SU-DHL-6 (cell line): ENCODE data around the gene OAT.

Experiments used
- H2AFZ ChIP-seq: fragments of 200-600 bp; sonication (generic); 2 replicates; pipeline ENCODE4 v1.6.1; 2014; ENCODE audit warnings: low read depth, mild to moderate bottlenecking, moderate library complexity, mixed read lengths, antibody characterized with exemption, low read length; ENCODE audit not compliant: severe bottlenecking
- H3F3A ChIP-seq: fragments of 200-600 bp; shearing (Covaris generic); 2 replicates; pipeline ENCODE4 v1.6.0; 2016; ENCODE audit warnings: antibody characterized with exemption, mild to moderate bottlenecking; ENCODE audit not compliant: insufficient read depth
- H3K27ac ChIP-seq: fragments of 200-600 bp; sonication (generic); 2 replicates; pipeline ENCODE4 v1.5.1; 2016; ENCODE audit warnings: low read depth, mild to moderate bottlenecking, low read length, moderate library complexity, mixed read lengths
- H3K27me3 ChIP-seq: fragments of 200-600 bp; sonication (generic), shearing (Covaris generic); 2 replicates; pipeline ENCODE4 v1.6.0; 2014; ENCODE audit warnings: mild to moderate bottlenecking, low read length
- H3K36me3 ChIP-seq: fragments of 200-600 bp; sonication (generic); 2 replicates; pipeline ENCODE4 v1.6.1; 2014; ENCODE audit warnings: mild to moderate bottlenecking, low read length, mixed read lengths
- H3K4me2 ChIP-seq: fragments of 300-600, 200-600 bp; shearing (Covaris generic), sonication (generic); 2 replicates; pipeline ENCODE4 v1.6.0; 2014; ENCODE audit warnings: low read length, low read depth, mild to moderate bottlenecking; ENCODE audit not compliant: poor library complexity, severe bottlenecking
- H3K4me3 ChIP-seq: fragments of 200-600 bp; sonication (generic); 2 replicates; pipeline ENCODE4 v1.5.1; 2014; ENCODE audit warnings: antibody characterized with exemption, low read length, mild to moderate bottlenecking, mixed read lengths; ENCODE audit not compliant: insufficient read depth, poor library complexity, severe bottlenecking
- H3K79me2 ChIP-seq: fragments of 200-600 bp; sonication (generic); 2 replicates; pipeline ENCODE4 v1.6.1; 2014; ENCODE audit warnings: mild to moderate bottlenecking, low read length, moderate library complexity; ENCODE audit not compliant: insufficient read depth
- H3K9ac ChIP-seq: fragments of 200-600 bp; sonication (generic); 2 replicates; pipeline ENCODE4 v1.7.0; 2014; ENCODE audit warnings: mild to moderate bottlenecking, low read length
- H3K9me2 ChIP-seq: fragments of 200-600 bp; sonication (generic); replicated peaks from 2 replicates; pipeline ENCODE4 v1.6.1; 2014; ENCODE audit warnings: low read length; ENCODE audit not compliant: insufficient read depth
- H3K9me3 ChIP-seq: fragments of 200-600 bp; sonication (generic); 2 replicates; pipeline ENCODE4 v1.6.1; 2014; ENCODE audit warnings: low read length, mixed read lengths; ENCODE audit not compliant: insufficient read depth
- H4K20me1 ChIP-seq: fragments of 200-600 bp; sonication (generic); 2 replicates; pipeline ENCODE4 v1.6.1; 2014; ENCODE audit warnings: low read depth, mild to moderate bottlenecking, antibody characterized with exemption, low read length, moderate library complexity, mixed read lengths
- CTCF ChIP-seq: fragments of 200-600 bp; sonication (generic); IDR thresholded peaks from one replicate; pipeline ENCODE4 v1.5.1; 2017; ENCODE audit warnings: antibody characterized with exemption, mild to moderate bottlenecking, low read length, moderate library complexity; ENCODE audit not compliant: insufficient read depth, poor library complexity, severe bottlenecking
- EZH2phosphoT487 ChIP-seq: fragments of 200-600 bp; sonication (generic), shearing (Covaris generic); conservative IDR thresholded peaks from 2 replicates; pipeline ENCODE4 v1.6.1; 2018; ENCODE audit warnings: mild to moderate bottlenecking, antibody characterized with exemption, low read length, moderate library complexity, mixed read lengths

OAT gene

DNA sequence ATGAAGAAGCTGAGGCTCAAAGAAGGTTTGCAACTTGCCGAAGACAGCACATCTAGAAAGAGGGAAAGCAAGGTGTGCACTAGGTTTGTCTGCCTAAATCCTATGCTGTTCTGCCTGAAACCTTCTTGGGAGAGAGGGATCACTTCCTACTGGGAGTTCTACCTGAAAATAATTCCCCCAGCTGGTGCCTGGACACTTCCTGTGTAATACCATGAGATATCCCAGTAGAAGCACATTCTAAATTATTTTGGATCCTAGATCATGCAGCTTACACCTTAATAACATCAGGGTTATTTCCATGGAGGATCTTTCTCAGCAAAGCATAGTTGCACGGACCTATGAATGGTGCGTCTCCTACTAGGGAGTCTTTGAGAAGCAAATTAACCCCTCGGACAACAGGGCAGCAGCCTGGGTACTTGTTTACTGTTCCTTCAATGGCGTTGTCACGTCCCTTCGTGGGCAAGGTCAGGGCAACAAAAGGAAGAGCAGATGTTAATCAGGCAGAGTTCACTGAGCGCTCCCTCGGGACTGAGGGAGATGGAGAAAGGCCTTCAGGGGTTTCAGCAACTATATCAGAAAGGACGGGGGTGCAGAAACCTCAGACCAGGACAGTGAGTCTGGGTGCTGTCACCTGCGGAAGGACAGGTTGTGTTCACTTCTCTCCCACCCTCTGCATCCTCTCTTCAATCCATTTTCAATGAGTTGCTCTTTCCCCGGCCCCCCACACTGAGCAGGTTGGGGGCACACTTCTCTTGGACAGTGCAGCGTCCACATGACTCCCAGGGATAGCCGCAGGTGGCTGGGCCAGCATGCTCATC, 44.0 kb downstream of the OAT start:
- H3K79me2 ChIP-seq, result no peaks in the 10 kb centered on the region
- no peaks in the 10 kb centered on the region for H3F3A ChIP-seq
- H3K36me3 ChIP-seq, result no peaks in the 10 kb centered on the region
- H3K27me3 ChIP-seq, result no peaks in the 10 kb centered on the region
- no peak for TF ChIP-seq EZH2phosphoT487
- TF ChIP-seq CTCF, result no peak
- H4K20me1 ChIP-seq, result no peaks in the 10 kb centered on the region
- no peak overlapping the region for H3K27ac ChIP-seq
- H3K4me2 ChIP-seq, result no peak overlapping the region
- H3K9me2 ChIP-seq, result no peaks in the 10 kb centered on the region
- H3K9ac ChIP-seq, result no peak overlapping the region
- H2AFZ ChIP-seq, result no peak overlapping the region
- no peak overlapping the region for H3K4me3 ChIP-seq
- H3K9me3 ChIP-seq, result no peaks in the 10 kb centered on the region

DNA sequence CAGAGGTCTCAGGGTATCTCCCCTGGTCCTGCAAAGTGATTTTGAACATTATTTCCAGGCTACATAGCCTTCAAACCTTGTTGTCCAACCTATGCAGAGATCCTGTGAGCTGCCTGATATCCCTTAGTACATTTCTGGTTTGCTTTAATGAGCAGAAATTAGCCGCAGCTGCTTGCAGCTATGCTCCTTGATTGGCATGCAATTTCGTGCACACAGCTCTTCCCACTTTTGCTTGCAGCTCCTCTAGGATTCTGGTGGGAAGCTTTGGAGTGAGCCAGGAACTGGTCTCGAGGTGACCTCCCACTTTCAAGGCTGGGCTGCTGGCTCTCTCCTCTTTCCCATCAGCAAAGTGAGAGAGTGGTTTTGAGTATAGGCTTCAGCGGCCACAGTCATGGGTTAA, 45.8 kb downstream of the OAT start:
- Histone ChIP-seq H3K27ac (no peak overlapping the region), H4K20me1 (no peaks in the 10 kb centered on the region), H3K9me2 (no peaks in the 10 kb centered on the region), H3K4me2 (no peak overlapping the region), H3K9ac (no peak overlapping the region), H3K4me3 (no peak overlapping the region), H3K9me3 (no peaks in the 10 kb centered on the region), H3K27me3 (no peaks in the 10 kb centered on the region), H2AFZ (no peak overlapping the region), H3K79me2 (no peaks in the 10 kb centered on the region), H3F3A (no peaks in the 10 kb centered on the region), H3K36me3 (no peaks in the 10 kb centered on the region)
- no peak for TF ChIP-seq EZH2phosphoT487
- TF ChIP-seq CTCF, result no peak

- no peak overlapping the region for H3K4me2 ChIP-seq
- H3K4me3 ChIP-seq, result no peak overlapping the region
- H2AFZ ChIP-seq, result no peak overlapping the region
- H4K20me1 ChIP-seq, result no peaks in the 10 kb centered on the region
- no peaks in the 10 kb centered on the region for H3K9me3 ChIP-seq
- H3K9ac ChIP-seq, result no peak overlapping the region
- no peaks in the 10 kb centered on the region for H3K27me3 ChIP-seq
- H3F3A ChIP-seq, result no peaks in the 10 kb centered on the region
- no peak for TF ChIP-seq EZH2phosphoT487
- no peak for TF ChIP-seq CTCF
- H3K9me2 ChIP-seq, result no peaks in the 10 kb centered on the region
- no peaks in the 10 kb centered on the region for H3K79me2 ChIP-seq
- no peaks in the 10 kb centered on the region for H3K36me3 ChIP-seq
- no peak overlapping the region for H3K27ac ChIP-seq
Observed at GRCh38 chr10:124370426-124370825, 48.3 kb downstream of the OAT start.
